A549 treated with DMSO at 1 μM for 4 hours (cell line): ENCODE results near the gene MAFG. TPM values are rescaled to one million over a fixed set of nuclear protein-coding genes. Genes with fewer than 3 reads are reported as not detected.

Experiments used
- total RNA-seq: library from RNA; stranded (reverse); fragments of 200-300 nt; extraction: Qiagen RNA extraction; gene quantifications from 5 replicates; pipeline ENCODE4 v1.2.3, GENCODE V29; 2022; ENCODE audit warnings: low read depth

MAFG gene
- 40.9 to 49.9 TPM (median 42.9 TPM) in 5 replicates for total RNA-seq

GRCh38 chr17:81927653-81928543 lies at the start of gene MAFG:
Gene MAFG (minus strand): TSS chr17:81927735. CDS start chr17:81923185, 4,550 bp downstream.

DNA sequence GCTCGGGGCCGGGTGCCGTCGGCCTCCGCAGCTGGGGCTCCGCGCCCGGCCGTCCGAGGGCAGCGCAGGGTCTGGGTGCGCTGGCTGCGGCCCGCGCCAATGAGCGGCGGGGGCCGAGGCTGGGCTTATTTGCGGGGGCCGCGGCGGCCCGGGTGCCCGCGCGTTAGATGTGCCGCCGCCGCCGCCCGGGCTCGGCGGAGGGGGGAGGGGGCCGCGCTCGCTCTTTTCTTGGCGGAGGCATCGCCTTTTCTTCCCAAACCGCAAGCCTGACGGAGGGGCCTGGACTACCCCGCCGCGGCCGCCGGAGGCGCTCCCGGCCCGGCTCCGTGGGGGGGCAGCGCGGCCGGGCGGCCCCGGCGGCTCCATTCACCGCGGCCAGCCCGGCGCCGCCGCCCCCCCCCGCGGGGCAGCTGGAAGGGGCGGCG lies 33.6 kb upstream of the MAFG start, which contains the start of gene NOTUM:
Gene NOTUM (minus strand): TSS at position 101 of the 425 bp plus-strand sequence. CDS start 278 bp downstream, outside the sequence.

DNA sequence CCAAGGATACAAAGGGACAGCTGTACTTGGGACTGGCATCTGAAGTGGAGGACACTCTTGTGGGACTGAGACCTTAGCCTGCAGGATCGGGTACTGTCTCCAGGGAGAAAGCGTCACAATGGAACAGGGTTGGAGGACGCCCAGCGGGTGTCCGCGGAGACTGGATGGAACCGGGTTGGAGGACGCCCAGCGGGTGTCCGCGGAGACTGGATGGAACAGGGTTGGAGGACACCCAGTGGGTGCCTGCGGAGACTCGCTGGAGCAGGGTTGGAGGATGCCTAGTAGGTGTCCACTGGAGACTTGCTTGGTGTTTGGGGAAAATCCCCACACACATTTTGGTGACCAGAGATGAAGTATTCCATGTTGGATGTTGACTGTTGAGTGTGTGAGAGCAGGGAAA lies 19.7 kb upstream of the MAFG start, which contains the start of gene MYADML2:
Gene MYADML2 (minus strand): TSS at position 45 of the 400 bp plus-strand sequence. CDS start 5,492 bp downstream, outside the sequence.

GRCh38 chr17:81917565-81918332 lies 9.8 kb downstream of the MAFG start, which contains the start of gene SIRT7:
Gene SIRT7 (minus strand): TSS chr17:81918176. CDS start chr17:81918131, 45 bp downstream.

DNA sequence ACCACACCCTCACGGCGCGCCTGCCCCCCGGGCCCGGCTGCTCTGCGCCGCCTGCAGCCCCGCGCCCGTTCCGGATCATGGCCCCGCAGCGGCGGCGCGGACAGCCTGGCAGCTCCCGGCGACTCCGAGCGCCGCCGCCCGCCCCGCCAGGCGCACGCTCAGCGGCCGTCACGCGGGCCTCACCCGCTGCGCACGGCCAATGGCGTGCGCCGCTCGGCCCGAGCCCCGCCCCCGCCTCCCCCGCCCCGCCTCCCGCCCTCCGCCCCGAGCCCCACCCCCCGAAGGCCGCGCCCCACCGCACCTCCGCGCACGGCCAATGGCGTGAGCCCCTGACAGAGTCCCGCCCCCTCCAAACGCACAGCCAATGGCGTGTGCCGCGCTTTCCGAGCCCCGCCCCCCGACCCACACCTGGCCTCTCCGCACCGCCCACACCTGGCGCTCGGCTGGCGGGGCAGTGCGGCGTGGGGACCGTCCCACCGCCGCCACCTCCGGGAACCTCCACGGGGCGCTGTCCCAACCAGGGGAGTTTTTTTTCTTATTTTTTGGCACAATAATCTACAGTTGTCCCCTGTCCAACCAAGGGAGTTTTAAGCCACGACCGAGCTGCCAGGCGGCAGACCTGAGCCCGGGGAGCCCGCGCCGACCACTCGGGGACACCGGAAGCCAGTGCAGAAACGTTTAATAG lies 16.1 kb downstream of the MAFG start, which contains the start of gene PCYT2:
Gene PCYT2 (minus strand): TSS at position 123 of the 685 bp plus-strand sequence. CDS start 44 bp downstream, at position 79.

GRCh38 chr17:81902023-81902652 lies 25.4 kb downstream of the MAFG start, which contains the start of gene NPB:
Gene NPB (plus strand): TSS chr17:81902238. CDS start chr17:81902278, 40 bp downstream.

GRCh38 chr17:81870981-81871386 lies 56.6 kb downstream of the MAFG start, which contains the start of gene ARHGDIA:
Gene ARHGDIA (minus strand): TSS chr17:81871337. CDS start chr17:81869930, 1,407 bp downstream.

Other genes starting within 250 kb of the MAFG start
- gene ARL16, start 243.9 kb downstream of the MAFG start, total RNA-seq = 48.6 to 52.2 TPM (median 50.3 TPM) in 5 replicates
- 158 to 233 TPM (median 198 TPM) in 5 replicates for gene HGS, start 243.7 kb downstream of the MAFG start, total RNA-seq
- gene MRPL12, start 224.4 kb downstream of the MAFG start, total RNA-seq = 202 to 324 TPM (median 283 TPM) in 5 replicates
- gene SLC25A10, start 215.5 kb downstream of the MAFG start, total RNA-seq = 32.8 to 47.1 TPM (median 42.9 TPM) in 5 replicates
- gene GCGR, start 123.6 kb downstream of the MAFG start, total RNA-seq = 0.26 to 0.56 TPM (median 0.38 TPM) in 5 replicates
- gene MCRIP1, start 94.4 kb downstream of the MAFG start, total RNA-seq = 87.6 to 104 TPM (median 95.6 TPM) in 5 replicates
- 0.22 TPM in 1 of 5 replicates, not detected in the others for gene PPP1R27, start 92.7 kb downstream of the MAFG start, total RNA-seq
- 652 to 813 TPM (median 701 TPM) in 5 replicates for gene P4HB, start 67.2 kb downstream of the MAFG start, total RNA-seq
- 502 to 666 TPM (median 606 TPM) in 5 replicates for gene ARHGDIA, start 56.4 kb downstream of the MAFG start, total RNA-seq
- gene ALYREF, start 36.1 kb downstream of the MAFG start, total RNA-seq = 170 to 259 TPM (median 230 TPM) in 5 replicates
- 205 to 282 TPM (median 254 TPM) in 5 replicates for gene ANAPC11, start 36.0 kb downstream of the MAFG start, total RNA-seq
- 0.34 to 0.62 TPM (median 0.56 TPM) in 5 replicates for gene NPB, start 25.5 kb downstream of the MAFG start, total RNA-seq
- gene PCYT2, start 16.3 kb downstream of the MAFG start, total RNA-seq = 14.0 to 16.6 TPM (median 15.6 TPM) in 5 replicates
- 34.9 to 52.3 TPM (median 41.3 TPM) in 5 replicates for gene SIRT7, start 9.6 kb downstream of the MAFG start, total RNA-seq
- gene PYCR1, start 9.6 kb upstream of the MAFG start, total RNA-seq = 72.2 to 97.2 TPM (median 89.1 TPM) in 5 replicates
- gene MYADML2, start 19.5 kb upstream of the MAFG start, total RNA-seq = not detected in 5 replicates
- 0.26 to 0.59 TPM (median 0.34 TPM) in 5 replicates for gene NOTUM, start 33.5 kb upstream of the MAFG start, total RNA-seq
- gene ASPSCR1, start 49.9 kb upstream of the MAFG start, total RNA-seq = 19.1 to 31.5 TPM (median 27.7 TPM) in 5 replicates
- 156 to 199 TPM (median 185 TPM) in 5 replicates for gene CENPX, start 95.1 kb upstream of the MAFG start, total RNA-seq
- gene LRRC45, start 95.6 kb upstream of the MAFG start, total RNA-seq = 7.7 to 18.4 TPM (median 14.2 TPM) in 5 replicates
- gene RAC3, start 103.9 kb upstream of the MAFG start, total RNA-seq = 23.0 to 39.7 TPM (median 30.7 TPM) in 5 replicates
- 71.7 to 103 TPM (median 92.2 TPM) in 5 replicates for gene DCXR, start 110.0 kb upstream of the MAFG start, total RNA-seq
- 18.6 to 24.2 TPM (median 23.3 TPM) in 5 replicates for gene RFNG, start 124.1 kb upstream of the MAFG start, total RNA-seq
- gene GPS1, start 124.2 kb upstream of the MAFG start, total RNA-seq = 117 to 153 TPM (median 134 TPM) in 5 replicates
- 78.0 to 146 TPM (median 137 TPM) in 5 replicates for gene DUS1L, start 138.1 kb upstream of the MAFG start, total RNA-seq
- gene FASN, start 170.5 kb upstream of the MAFG start, total RNA-seq = 117 to 149 TPM (median 134 TPM) in 5 replicates